Stimulated activated naive B cell treated with anti-CD40 and anti-IgM and Interleukin-4, amounts not matched to agents 10 μg/mL and 1 μg/mL and 100 μg/mL, for 72 hours (primary cell): ENCODE measurements around the gene SNRNP35.
"Not testable (repeated sequence)": the region's sequence is repeated elsewhere in the genome, so short reads cannot be mapped to it uniquely, and the experiment has no call there.

Source experiments
- ATAC-seq, 2 donors: fragments of 150-1000 bp; cut with Tn5 transposase; replicated peaks; 2 replicates each; pipeline ENCODE4 v1.10.0; 2021; ENCODE audit warnings: moderate library complexity in 1 of 2
- DNase-seq: peaks from one replicate; pipeline ENCODE4 v3.0.0; 2021
- H3K27ac Mint-ChIP-seq: one replicate; pipeline ENCODE4 v1.8.0; 2022; ENCODE audit warnings: mild to moderate bottlenecking, mixed read lengths
- H3K27me3 Mint-ChIP-seq, 2 donors: one replicate each; pipeline ENCODE4 v1.8.0; 2022; ENCODE audit warnings: mixed read lengths in 2 of 2
- H3K36me3 Mint-ChIP-seq, 2 donors: one replicate each; pipeline ENCODE4 v1.8.0; 2022; ENCODE audit warnings: mixed read lengths in 2 of 2, mild to moderate bottlenecking in 1 of 2
- H3K4me1 Mint-ChIP-seq, 2 donors: one replicate each; pipeline ENCODE4 v1.8.0; 2022; ENCODE audit warnings: mixed read lengths in 2 of 2, mild to moderate bottlenecking in 1 of 2
- H3K4me3 Mint-ChIP-seq, 2 donors: one replicate each; pipeline ENCODE4 v1.8.0; 2022; ENCODE audit warnings: mild to moderate bottlenecking in 2 of 2, mixed read lengths in 2 of 2, moderate library complexity in 1 of 2
- H3K9me3 Mint-ChIP-seq, 2 donors: one replicate each; pipeline ENCODE4 v1.8.0; 2022; ENCODE audit warnings: mixed read lengths in 2 of 2, mild to moderate bottlenecking in 1 of 2

SNRNP35 gene

GRCh38 chr12:123457980-123458779 lies at the start of gene SNRNP35:
SNRNP35 (plus strand) TSS chr12:123458139; CDS start chr12:123465541, 7,402 bp downstream.
- H3K4me1 Mint-ChIP-seq: peaks cover 13 to 23% of the 10 kb centered on the region in 2 donors
- ATAC-seq: peak; percentile 80 to 84
- no peaks in the 10 kb centered on the region for H3K27me3 Mint-ChIP-seq
- peak within 1 kb of the TSS; percentile 91 to 98 for H3K4me3 Mint-ChIP-seq
- DNase-seq: peak; percentile 74
- peaks cover 14 to 24% of the 10 kb centered on the region in 2 donors for H3K36me3 Mint-ChIP-seq
- no peaks in the 10 kb centered on the region for H3K9me3 Mint-ChIP-seq
- peak within 1 kb of the TSS; percentile 100 for H3K27ac Mint-ChIP-seq

- peaks cover 6 to 13% of the 10 kb centered on the region in 2 donors for H3K4me1 Mint-ChIP-seq
- H3K9me3 Mint-ChIP-seq: not testable (repeated sequence)
These were observed 49.3 kb upstream of the SNRNP35 start for GRCh38 chr12:123408619-123409018.

GRCh38 chr12:123409284-123410040 lies 48.5 kb upstream of the SNRNP35 start:
- not testable (repeated sequence) for H3K4me3 Mint-ChIP-seq, H3K4me1 Mint-ChIP-seq

More at GRCh38 chr12:123408619-123409018, 49.3 kb upstream of the SNRNP35 start:
- ATAC-seq, H3K27me3 Mint-ChIP-seq, DNase-seq, H3K27ac Mint-ChIP-seq, H3K4me3 Mint-ChIP-seq: not testable (repeated sequence)
- H3K36me3 Mint-ChIP-seq: peaks cover 18 to 36% of the 10 kb centered on the region in 2 donors

GRCh38 chr12:123410041-123410412 lies 47.9 kb upstream of the SNRNP35 start:
- Mint-ChIP-seq H3K4me3 (no peak overlapping the region), H3K9me3 (no peaks in the 10 kb centered on the region), H3K27ac (peak overlapping the region; percentile 25), H3K4me1 (peaks cover 4 to 5% of the 10 kb centered on the region in 2 donors), H3K36me3 (peaks cover 16 to 33% of the 10 kb centered on the region in 2 donors), H3K27me3 (no peaks in the 10 kb centered on the region)
- peak in 1 of 2 donors; percentile 10 for ATAC-seq
- no peak for DNase-seq

More at GRCh38 chr12:123409284-123410040, 48.5 kb upstream of the SNRNP35 start:
- H3K36me3 Mint-ChIP-seq: peaks cover 19 to 34% of the 10 kb centered on the region in 2 donors
- DNase-seq, H3K27me3 Mint-ChIP-seq, H3K9me3 Mint-ChIP-seq: not testable (repeated sequence)
- peak; percentile 14 to 60 for ATAC-seq
- H3K27ac Mint-ChIP-seq: peak overlapping the region; percentile 25

- Mint-ChIP-seq H3K36me3 (peaks cover 34 to 35% of the 10 kb centered on the region in 2 donors), H3K4me1 (no peaks in the 10 kb centered on the region), H3K4me3 (no peak overlapping the region), H3K9me3 (no peaks in the 10 kb centered on the region), H3K27ac (peak overlapping the region; percentile 15), H3K27me3 (no peaks in the 10 kb centered on the region)
- ATAC-seq (no peak), DNase-seq (no peak)
These were observed 36.6 kb upstream of the SNRNP35 start for GRCh38 chr12:123421314-123421713.

GRCh38 chr12:123427036-123427769 lies 30.7 kb upstream of the SNRNP35 start:
- no peaks in the 10 kb centered on the region for H3K9me3 Mint-ChIP-seq
- H3K27me3 Mint-ChIP-seq: no peaks in the 10 kb centered on the region
- H3K4me1 Mint-ChIP-seq: peaks cover 21 to 41% of the 10 kb centered on the region in 2 donors
- peak overlapping the region; percentile 63 to 72 for H3K4me3 Mint-ChIP-seq
- peaks cover 44 to 46% of the 10 kb centered on the region in 2 donors for H3K36me3 Mint-ChIP-seq
- ATAC-seq (peak; percentile 95 to 97), DNase-seq (peak; percentile 83)
- H3K27ac Mint-ChIP-seq: peak overlapping the region; percentile 98

DNA sequence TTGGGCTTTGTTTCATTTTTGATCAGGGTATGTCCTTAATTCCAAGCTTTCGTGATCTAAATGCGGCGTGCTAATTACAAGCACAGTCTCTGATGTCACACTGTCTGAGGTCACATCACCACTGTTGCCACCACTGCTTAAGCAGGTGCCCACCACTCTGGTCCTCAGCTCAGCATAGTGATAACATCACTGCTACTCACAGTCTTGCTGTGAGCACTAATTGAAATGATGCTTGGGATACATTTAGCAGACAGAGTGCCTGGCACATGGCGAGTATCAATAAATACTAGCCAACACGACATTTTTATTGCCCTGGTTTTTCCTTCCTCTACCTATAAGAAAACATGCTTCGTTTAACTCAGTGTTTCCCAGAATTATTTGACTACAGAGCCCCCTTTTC lies 29.3 kb upstream of the SNRNP35 start:
- Mint-ChIP-seq H3K27me3 (no peaks in the 10 kb centered on the region), H3K4me3 (peak overlapping the region in 1 of 2 donors; percentile 63), H3K36me3 (peaks cover 50 to 54% of the 10 kb centered on the region in 2 donors), H3K27ac (peak overlapping the region; percentile 98), H3K4me1 (peaks cover 30 to 55% of the 10 kb centered on the region in 2 donors), H3K9me3 (no peaks in the 10 kb centered on the region)
- no peak for ATAC-seq
- no peak for DNase-seq

GRCh38 chr12:123429101-123429500 lies 28.8 kb upstream of the SNRNP35 start:
- not testable (repeated sequence) for H3K27me3 Mint-ChIP-seq, ATAC-seq, H3K9me3 Mint-ChIP-seq, DNase-seq, H3K4me3 Mint-ChIP-seq
- Mint-ChIP-seq H3K4me1 (peaks cover 31 to 59% of the 10 kb centered on the region in 2 donors), H3K27ac (peak overlapping the region; percentile 98), H3K36me3 (peaks cover 49 to 51% of the 10 kb centered on the region in 2 donors)

- not testable (repeated sequence) for H3K27me3 Mint-ChIP-seq, H3K9me3 Mint-ChIP-seq
- H3K36me3 Mint-ChIP-seq: peaks cover 47 to 57% of the 10 kb centered on the region in 2 donors
- ATAC-seq (peak; percentile 25 to 35), DNase-seq (peak; percentile 27)
- H3K4me1 Mint-ChIP-seq: peaks cover 35 to 67% of the 10 kb centered on the region in 2 donors
- H3K4me3 Mint-ChIP-seq: peak overlapping the region; percentile 79 to 91
- H3K27ac Mint-ChIP-seq: peak overlapping the region; percentile 81
These were observed 25.8 kb upstream of the SNRNP35 start for GRCh38 chr12:123431951-123432817.

DNA sequence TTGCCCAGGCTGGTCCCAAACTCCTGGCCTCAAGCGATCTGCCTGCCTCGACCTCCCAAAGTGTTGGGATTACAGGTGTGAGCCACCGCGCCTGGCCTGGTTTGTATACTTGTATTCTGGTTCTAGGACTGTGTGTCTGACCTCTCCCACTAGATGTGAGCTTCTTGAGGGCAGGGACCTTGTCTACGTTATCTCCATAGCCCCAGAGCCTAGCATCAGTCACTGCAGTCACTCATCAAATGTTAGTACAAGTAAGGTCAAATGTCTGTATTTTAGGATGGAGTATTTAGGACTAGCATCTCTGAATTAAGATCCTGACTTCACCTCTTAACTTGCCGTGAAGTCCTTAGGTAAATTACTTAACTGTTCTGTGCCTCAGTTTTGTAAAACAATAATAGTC lies 24.3 kb upstream of the SNRNP35 start:
- peaks cover 39 to 46% of the 10 kb centered on the region in 2 donors for H3K36me3 Mint-ChIP-seq
- DNase-seq (no peak), ATAC-seq (no peak)
- no peaks in the 10 kb centered on the region for H3K9me3 Mint-ChIP-seq
- peaks cover 29 to 58% of the 10 kb centered on the region in 2 donors for H3K4me1 Mint-ChIP-seq
- H3K4me3 Mint-ChIP-seq: peak overlapping the region; percentile 75 to 91
- peak overlapping the region; percentile 73 for H3K27ac Mint-ChIP-seq
- no peaks in the 10 kb centered on the region for H3K27me3 Mint-ChIP-seq

DNA sequence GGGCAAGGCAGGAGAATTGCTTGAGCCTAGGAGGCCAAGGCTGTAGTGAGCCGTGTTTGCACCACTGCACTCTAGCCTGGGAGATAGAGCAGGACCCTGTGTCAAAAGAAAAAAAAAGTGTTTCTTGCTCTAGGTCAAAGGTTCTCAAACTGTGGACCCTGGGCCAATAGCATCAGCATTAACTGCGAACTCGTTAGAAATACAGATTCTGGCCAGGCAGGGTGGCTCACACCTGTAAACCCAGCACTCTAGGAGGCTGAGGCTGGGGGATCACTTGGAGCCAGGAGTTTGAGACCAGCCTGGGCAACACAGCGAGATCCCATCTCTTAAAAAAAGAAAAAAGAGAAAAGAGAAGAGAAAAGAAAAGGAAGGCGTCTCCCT lies 22.3 kb upstream of the SNRNP35 start:
- Mint-ChIP-seq H3K4me3 (peak overlapping the region; percentile 91 to 99), H3K27ac (peak overlapping the region; percentile 100), H3K9me3 (no peaks in the 10 kb centered on the region), H3K27me3 (no peaks in the 10 kb centered on the region), H3K36me3 (peaks cover 27 to 37% of the 10 kb centered on the region in 2 donors), H3K4me1 (peaks cover 25 to 48% of the 10 kb centered on the region in 2 donors)
- ATAC-seq (no peak), DNase-seq (no peak)

- no peaks in the 10 kb centered on the region for H3K27me3 Mint-ChIP-seq
- peaks cover 21 to 31% of the 10 kb centered on the region in 2 donors for H3K36me3 Mint-ChIP-seq
- peak within 1 kb of the TSS; percentile 100 for H3K27ac Mint-ChIP-seq
- ATAC-seq: peak; percentile 87 to 91
- peaks cover 20 to 43% of the 10 kb centered on the region in 2 donors for H3K4me1 Mint-ChIP-seq
- H3K4me3 Mint-ChIP-seq: peak within 1 kb of the TSS; percentile 91 to 99
- H3K9me3 Mint-ChIP-seq: no peaks in the 10 kb centered on the region
- DNase-seq: peak; percentile 94
These were observed 21.6 kb upstream of the SNRNP35 start, which contains the start of gene RILPL2 for GRCh38 chr12:123436017-123436964. RILPL2 (minus strand) TSS chr12:123436684; CDS start chr12:123436420, 264 bp downstream.
